ENCODE measurements around the gene CASD1.

DNA sequence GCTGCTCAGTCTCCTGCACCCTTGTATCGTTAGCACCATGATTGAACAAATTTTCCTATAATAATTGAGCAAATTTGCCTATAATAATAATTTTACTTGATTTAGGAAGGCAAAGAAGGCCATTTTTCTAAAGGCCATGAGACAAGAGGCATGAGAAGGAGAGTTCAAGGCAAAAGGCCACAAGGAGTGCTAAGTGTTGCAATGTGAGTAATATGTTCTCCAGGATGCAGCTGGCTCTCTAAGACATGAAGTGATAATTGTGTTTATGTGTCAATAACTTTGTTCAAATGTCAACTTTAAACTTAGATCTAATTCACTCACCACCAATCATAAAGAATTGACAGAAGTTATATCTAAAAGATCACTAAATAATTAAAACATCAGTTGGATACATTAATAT lies 92.6 kb downstream of the CASD1 start:
- TF ChIP-seq, protein P1, sequence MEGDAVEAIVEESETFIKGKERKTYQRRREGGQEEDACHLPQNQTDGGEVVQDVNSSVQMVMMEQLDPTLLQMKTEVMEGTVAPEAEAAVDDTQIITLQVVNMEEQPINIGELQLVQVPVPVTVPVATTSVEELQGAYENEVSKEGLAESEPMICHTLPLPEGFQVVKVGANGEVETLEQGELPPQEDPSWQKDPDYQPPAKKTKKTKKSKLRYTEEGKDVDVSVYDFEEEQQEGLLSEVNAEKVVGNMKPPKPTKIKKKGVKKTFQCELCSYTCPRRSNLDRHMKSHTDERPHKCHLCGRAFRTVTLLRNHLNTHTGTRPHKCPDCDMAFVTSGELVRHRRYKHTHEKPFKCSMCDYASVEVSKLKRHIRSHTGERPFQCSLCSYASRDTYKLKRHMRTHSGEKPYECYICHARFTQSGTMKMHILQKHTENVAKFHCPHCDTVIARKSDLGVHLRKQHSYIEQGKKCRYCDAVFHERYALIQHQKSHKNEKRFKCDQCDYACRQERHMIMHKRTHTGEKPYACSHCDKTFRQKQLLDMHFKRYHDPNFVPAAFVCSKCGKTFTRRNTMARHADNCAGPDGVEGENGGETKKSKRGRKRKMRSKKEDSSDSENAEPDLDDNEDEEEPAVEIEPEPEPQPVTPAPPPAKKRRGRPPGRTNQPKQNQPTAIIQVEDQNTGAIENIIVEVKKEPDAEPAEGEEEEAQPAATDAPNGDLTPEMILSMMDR (IDR thresholded peaks at IDR 0.05; ENCODE audit: poor library complexity, severe bottlenecking) = no peak
- TF ChIP-seq POLR2AphosphoS5 (IDR thresholded peaks at IDR 0.05) (no peak), EP300 (conservative IDR thresholded peaks at IDR 0.05; ENCODE audit: poor library complexity, severe bottlenecking) (no peak), EZH2 (IDR thresholded peaks at IDR 0.05; ENCODE audit: borderline replicate concordance, insufficient read depth, low read length, poor library complexity, severe bottlenecking) (no peak)

Measured in neural cell (in vitro differentiated cells).